Ureter (tissue), 1 donor: ENCODE results near the gene RASA3. TPM values are rescaled to one million over a fixed set of nuclear protein-coding genes. Genes with fewer than 3 reads are reported as not detected.
"Not testable (repeated sequence)": the region's sequence is repeated elsewhere in the genome, so short reads cannot be mapped to it uniquely, and the experiment has no call there.

Source experiments
- DNase-seq: peaks from one replicate; pipeline ENCODE4 v3.0.0-alpha.2; 2020; ENCODE audit warnings: low spot score
- total RNA-seq: library from RNA; stranded (reverse); gene quantifications from one replicate; pipeline ENCODE4 v1.2.4, GENCODE V29; 2023
- donor health status: DM: yes; HTN: yes; CAD: no.

The RASA3 gene
- total RNA-seq, 1 donor from 2014 or later = 22.4 TPM

DNA sequence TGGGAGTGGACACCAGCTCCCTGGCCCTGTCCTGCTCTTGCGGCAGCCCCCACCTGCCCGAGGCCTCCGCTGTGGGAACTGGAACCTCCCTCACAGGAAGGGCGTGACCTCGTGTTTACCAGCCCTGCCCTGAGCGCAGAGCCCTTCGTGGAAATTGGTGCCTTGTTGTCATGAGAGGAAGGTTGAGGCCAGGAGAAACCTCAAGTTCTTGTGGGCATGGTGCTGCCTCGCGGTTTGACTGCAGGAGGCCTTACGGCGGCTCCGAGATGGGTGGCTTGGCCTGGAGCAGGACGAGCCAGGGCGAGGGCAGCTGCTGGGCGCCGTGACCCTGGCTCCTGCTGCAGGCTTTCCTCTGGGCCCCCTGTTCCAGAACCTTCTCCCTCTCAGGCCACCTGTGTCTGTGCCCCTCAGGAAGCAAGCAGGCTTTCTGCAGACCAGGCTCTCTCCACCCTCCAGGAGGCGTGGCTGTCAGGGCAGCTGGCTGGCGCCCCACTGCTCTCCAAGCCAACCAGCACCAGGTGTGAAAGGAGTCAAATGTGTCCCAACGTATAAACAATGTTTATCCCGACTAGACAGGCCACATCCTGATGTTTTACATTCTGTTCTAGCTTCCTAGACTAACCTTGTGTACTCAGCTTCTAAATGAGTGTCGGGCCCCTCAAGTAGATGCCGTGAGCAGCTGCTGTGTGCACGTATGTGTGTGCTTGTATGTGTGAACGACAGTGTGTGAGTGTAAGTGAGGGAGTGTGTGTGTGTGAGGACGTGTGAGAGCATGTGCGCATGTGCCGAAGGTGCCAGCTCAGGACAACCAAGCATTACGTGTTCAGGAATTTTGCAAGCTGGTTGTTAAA lies 10.4 kb upstream of the RASA3 start:
- DNase-seq = no peak

DNA sequence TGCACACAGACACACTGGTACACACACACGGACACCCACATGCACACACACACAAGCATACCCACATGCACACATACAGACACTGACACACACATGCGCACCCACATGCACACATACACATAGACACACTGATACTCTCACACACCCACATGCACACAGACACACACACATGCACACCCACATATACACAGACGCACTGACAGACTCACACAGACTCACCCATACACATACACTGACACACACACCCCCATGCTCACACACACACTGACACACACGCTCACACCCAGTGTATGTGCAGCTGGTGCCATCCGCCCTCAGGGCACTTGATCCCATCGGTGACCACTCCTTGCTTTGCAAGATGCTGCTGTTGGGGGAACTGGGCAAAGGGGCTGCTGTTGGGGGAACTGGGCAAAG lies 9.7 kb upstream of the RASA3 start:
- DNase-seq = no peak

DNA sequence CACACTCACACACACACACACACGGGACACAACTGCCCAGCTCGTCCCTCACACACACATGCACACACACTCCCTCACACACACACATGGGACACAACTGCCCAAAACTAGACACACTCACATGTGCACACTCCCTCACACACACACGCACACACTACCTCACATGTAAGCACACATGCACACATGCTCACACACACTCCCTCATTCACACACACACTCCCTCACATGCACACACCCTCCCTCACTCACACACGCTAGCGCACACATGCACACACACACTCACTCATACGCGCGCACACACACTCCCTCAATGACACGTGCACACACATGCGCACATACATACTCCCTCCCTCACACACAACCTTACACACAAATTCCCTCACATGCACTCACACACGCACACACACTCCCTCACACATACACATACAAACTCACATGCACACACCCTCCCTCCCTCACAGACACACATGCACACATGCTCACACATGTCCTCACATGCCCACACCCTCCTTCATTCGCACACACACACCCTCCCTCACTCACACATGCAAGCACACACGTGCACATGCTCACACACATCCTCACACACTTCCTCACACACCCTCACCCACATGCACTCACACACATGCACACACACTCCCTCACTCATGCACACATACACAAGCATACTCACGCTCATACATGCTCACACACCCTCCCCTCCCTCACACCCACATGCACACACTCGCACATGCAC lies 9.0 kb upstream of the RASA3 start:
- DNase-seq = no peak

DNA sequence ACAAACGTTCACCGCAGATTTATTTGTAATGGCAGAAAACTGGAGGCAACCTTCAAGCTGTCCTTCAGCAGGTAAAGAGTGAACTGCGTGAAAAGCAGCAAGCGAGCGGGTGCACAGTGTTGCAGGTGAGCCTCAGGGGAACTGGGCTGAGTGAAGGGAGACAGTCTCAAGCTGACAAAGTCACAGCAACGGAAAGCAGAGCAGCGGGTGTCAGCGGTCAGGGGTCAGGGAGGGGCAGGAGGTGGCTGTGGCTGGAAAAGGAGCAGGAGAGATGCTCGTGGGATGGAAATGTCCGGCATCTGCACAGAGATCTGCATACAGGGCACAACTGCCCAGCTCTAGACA lies 8.5 kb upstream of the RASA3 start:
- no peak for DNase-seq

DNA sequence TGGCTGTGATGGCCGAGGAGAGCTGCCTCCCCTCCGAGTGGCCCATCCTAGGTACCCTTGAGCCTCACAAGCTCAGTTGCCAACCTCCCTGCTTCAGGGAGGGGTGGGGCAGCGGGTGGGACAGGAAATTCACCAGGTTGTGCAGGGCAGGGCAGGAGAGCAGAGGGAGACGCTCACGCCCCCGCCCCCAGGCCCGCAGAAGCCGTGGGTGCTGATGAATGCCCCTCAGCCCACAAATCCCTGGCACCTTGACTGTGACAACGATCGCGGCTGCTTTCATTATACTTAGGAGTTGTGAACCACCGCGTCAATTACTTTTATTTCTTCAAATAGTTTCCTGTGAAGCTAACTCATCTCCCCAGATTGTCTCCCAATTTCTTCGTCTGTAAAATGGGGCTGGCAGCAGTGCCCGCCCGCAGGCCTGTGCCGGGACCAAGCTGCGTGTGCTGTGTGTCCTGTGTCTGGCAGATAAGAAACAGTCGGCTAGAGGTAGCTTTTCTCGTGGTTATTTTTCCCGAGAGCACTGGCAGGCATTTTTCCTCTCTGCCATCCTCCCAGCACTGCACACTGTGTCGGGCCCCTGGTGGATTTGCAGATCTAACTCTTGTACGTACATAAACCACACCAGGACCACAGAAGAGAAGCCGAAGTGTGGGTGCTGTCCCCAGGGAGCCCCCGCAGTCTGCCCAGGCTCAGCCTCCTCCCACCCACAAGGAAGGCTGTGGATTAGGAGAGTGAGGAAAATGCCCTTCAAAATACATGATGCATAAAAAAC lies 7.9 kb upstream of the RASA3 start:
- no peak for DNase-seq

DNA sequence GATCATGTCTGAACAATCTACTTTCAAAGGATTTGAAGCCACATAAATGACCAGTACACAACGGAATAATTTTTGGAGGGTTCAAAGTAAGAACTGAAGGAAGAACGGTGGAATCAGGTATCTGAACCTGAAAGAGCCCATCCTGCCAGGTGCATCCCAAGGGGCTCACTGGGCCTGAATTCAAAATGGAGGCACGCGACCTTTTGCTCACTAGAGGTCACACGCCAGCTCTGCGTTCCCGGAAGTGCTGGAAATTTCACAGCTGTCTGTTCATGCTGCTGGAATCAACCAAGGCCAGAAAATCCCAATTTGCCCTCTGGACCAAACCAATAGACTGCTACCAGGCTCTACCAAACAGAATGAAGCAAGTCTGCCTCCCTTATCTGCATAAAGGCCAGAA lies 4.2 kb upstream of the RASA3 start:
- no peak for DNase-seq

DNA sequence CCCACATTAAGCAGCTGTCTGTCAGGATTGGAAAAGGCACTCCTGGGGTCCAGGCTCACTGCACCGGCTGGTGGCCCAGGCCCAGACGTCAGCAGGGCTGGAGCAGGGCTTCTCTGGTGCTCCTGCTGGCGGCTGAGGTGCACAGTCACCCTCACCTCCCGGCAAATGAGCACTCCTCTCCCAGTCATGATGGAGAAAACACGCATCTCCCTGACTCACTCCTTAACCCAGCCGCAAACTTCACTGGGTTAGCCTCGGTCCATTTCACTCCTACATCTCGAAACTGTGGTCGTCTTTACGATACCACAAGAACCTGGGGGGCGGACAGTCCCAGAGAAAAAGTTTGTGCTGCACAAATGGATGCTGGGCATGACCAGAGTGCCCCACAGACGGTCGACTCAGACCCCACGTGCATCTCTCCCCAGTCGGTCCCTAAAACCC lies 3.3 kb upstream of the RASA3 start:
- DNase-seq = no peak

DNA sequence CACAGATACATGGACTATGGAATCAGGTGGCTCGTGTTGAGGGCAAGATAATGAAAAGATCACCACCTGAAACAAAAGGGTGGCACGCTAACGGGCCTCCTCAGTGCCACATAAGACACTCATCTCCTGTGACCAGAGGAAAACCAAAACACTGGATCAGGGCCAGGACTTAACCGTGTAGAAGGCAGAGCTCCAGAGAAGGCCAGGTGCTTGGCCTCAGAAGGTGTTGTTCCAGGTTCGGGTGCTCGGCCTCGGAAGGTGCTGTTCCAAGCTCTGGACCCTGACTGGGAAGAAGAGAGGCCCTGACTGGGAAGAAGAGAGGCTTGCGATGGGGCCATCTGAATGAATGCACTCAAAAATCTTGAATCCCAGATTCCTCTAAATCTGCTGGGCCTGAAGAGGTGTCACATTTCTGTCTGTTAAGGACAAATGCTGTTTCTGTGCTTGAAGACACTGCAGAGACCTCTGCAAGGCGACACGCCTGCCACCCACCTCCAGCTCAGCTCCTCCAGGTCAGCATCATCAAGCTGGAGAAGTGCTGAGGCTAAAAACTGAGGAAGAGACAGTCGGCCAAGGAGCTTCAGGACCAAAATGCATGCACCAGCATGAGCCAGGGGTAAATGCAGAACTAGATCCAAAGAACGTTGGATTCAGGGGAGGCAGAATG lies 2.7 kb upstream of the RASA3 start:
- no peak for DNase-seq

DNA sequence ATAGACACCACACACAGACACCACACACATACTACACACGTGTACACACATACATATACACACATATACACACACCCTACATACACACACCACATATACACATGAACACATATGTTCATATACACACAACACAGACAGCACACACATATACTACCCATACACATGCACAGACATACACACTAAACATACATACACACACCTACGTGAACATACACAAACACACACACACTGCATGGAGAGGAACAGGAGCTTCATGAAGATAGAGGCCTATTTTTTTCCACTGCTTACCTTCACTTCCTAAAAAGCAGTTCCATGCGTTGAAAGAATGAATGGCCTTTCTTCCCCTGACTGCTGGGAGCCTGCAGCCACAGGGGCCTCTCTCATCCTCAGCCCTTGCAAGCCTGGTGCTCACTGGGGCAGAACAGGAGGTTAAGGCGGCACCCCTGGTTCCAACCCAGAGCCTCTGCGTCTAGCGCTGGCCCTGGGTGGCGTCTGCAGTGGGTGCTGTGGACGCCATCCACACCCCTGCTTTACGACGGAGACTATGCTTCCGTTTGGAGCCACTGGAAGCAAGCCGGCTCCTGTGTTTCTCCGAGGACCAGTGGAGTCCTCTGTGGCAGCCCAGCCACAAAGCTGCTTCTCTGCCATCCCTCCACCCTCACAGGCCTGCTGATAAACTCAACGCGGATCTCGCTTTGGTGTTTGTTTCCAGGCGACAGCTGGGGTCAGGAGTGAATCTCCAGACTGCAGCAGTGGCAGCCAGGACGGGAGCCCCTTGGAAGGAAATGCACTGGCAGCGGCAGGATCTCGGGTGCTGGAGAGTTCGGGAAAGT lies 1.9 kb upstream of the RASA3 start:
- DNase-seq = no peak

DNA sequence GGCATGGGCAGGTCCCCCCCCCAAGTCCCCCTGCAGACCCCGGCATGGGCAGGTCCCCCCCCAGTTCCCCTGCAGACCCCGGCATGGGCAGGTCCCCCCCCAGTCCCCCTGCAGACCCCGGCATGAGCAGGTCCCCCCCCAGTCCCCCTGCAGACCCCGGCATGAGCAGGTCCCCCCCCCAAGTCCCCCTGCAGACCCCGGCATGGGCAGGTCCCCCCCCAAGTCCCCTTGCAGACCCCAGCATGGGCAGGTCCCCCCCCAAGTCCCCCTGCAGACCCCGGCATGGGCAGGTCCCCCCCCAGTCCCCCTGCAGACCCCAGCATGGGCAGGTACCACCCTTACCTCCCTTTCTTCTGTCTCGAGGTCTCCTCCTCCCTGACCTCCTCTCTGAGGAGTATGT lies 1.1 kb upstream of the RASA3 start:
- DNase-seq = not testable (repeated sequence)

DNA sequence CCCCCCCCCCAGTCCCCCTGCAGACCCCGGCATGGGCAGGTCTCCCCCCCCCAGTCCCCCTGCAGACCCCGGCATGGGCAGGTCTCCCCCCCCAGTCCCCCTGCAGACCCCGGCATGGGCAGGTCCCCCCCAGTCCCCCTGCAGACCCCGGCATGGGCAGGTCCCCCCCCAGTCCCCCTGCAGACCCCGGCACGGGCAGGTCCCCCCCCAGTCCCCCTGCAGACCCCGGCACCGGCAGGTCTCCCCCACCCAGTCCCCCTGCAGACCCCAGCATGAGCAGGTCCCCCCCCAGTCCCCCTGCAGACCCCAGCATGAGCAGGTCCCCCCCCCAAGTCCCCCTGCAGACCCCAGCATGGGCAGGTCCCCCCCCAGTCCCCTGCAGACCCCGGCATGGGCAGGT lies 703 bp upstream of the RASA3 start:
- DNase-seq = not testable (repeated sequence)

DNA sequence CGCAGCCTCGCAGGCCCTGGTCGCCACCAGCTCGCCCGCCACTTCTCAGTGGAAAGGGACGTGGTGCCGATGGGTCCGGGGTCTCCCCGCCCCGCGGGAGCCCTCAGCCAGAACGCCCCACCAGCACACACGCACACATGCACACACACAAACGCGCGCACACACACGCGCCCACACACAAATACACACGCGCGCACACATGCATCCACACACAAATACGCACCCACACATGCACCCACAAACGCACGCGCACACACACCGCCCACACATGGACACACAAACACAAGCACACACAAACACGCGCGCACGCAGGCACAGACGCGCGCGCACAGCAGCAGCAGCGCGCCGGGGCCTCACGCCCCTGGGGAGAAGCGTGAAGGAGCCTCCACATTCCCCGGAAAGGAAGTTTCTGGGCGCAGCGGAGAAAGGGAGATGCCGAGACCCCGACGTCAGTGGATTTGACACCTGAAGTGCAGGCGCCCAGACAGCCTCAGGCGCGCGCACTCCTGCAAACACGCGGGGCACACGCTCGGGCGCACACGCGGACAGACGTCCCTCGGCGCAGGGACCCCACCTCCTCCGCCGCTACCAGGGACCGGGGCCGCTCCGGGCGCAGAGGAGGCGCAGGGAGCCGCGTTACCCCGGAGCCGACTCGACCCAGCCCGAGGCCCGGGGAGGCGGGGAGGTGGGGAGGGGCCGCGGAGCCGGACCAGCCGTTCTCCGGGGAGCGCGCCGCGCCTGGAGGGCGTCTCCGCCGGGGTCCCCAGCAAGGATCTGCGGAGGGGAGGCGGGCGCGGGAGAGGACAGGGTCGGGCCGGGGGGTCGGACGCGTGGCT lies 622 bp downstream of the RASA3 start:
- DNase-seq = no peak

DNA sequence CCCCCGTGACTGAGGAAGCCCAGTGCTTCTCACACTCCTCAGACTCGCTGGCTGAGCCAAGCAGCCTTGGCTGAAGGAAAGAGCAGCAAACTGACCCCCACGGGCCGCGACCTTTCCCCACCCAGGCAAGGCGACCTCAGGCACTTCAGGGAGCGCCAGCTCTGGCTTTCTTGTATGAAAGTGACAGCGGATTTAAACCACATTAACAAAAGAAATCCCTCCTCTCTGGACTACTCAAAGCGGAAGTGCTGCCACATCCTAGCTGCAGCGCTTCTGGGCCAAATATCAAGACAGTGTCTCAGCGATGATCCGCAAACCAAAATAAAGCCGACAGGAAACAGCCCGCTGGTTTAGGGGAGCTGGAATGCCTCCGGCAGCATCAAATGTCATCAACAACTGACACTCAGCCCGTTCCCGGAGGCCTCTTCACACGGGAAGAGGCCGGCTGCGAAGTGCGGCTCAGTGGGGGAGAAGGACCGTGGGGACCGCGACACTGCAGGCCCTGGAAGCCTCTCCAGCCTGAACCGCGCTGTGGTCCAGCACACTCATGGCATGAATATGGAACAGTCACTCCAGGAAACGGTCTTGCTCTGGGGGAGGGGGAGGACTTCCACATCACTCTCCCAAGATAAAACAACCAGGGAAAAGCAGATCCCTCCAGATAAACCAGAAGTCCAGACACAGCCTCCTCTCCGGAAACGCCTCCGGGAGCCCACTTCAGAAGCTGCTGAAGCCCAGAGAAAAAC lies 1.4 kb downstream of the RASA3 start:
- no peak for DNase-seq

DNA sequence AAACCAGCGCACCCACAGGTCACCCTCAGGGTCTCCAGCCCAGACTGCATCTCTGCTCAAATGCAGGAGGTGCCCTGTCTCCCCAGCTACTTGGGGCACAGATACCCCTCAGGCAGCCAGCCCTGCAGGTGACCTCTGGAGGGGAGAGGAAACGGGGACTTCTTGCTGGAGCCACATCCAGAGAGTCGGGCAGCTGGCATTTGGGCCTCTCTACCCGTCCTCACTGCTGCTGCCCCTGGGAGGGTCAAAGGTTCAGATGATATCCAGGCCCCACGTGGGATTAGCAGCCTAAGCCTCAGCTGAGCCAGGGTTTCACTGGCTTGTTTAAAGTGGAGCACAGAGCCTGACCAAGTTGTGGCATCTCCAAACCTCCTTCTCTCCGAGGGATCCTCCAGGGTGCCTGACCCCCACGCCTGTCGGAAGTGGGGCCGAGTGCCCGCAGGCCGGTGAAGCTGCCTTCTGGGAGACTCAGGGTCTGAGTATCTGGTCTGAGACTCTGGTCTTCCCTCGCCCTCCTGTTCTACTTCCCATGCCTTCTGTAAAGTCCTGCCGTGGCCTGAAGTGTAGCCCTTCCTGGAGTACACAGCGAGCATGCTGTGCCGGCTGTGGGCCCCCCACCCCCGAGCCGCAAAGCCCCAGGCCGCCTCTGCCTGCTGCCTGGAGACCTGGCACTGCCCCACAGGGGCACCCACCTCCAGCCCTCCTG lies 2.1 kb downstream of the RASA3 start:
- DNase-seq = no peak

DNA sequence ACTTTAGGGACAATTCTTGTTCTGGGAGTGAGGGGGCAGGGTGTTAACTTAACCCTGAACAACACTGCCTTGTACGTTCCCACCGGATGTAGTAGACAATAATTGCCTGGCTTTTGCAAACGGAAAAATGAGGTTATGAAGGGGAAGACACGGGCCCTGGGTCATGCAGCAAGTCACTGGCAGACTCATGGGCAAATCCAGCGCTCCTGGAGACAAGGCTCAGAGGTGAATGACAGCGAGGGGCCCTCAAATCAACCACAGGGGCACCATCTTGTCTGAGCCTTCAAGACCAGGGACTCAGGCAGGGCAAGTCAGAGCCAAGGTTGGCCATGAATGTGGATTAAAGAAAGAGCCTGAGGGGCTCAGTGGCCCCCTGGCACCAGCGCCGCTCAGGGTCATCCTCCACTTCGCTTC lies 2.8 kb downstream of the RASA3 start:
- no peak for DNase-seq

DNA sequence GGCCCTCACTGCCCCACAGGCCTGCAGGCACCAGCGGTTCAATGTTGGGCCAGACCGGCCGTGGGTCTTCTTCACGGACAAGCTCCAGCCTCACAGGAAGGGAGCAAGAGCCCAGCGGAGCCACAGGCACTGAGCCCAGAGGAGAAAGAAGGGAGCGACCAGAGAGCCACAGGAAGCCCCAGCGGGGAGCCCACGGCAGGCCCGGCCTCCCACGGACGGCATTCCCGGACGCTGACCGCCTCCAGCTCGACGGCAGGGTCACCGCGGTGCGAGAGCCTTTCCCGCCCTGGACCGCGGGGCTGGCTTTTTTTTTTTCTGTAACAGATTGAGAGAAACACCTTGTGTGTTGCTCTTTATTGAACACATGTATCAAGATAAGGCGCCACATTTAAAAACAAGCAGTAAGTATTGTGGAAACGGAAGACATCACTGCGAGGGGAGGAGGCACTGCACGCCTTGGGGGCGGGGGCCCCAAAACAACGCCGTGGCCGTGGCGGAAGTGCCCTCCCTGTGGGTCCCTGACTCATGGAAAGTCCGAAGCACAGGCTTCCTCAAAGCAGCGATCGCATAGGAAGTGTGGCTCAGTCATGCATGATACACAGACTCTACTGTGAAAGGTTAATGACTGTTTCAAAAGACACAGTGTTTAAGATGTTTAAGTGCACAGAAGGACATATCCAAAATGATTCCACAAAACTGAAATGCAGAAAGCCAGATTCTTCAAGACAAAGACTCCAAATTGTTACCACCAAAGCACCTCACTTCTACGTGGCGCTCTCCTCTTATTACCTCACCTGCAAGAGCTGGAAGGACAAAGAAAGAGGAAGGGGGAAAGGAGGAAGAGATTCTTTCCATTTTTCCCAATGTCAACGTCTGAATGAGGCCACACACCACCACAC lies 3.5 kb downstream of the RASA3 start:
- DNase-seq = peak; percentile 80

DNA sequence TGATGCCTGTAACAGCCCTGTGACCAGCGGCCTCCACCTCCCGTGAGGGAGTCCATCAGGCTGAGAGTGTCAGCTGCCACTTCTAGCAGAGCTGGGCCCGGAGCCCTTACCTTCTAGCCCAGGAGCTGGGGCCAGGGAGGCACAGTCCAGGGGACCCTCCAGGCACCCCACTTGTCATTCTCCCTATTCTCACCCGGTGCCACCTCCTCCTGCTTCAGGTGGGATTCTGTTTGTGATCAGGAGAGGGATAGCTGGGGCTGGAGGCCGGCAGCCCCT lies 4.1 kb downstream of the RASA3 start:
- DNase-seq = no peak
